NT2/D1 (cell line): Measurements from ENCODE around the gene PPAN.

Source experiments
- SUZ12 ChIP-seq: IDR thresholded peaks from 2 replicates; pipeline ENCODE4 v1.6.1; 2011; ENCODE audit not compliant: insufficient read length, insufficient read depth; ENCODE audit errors: extremely low read depth
- YY1 ChIP-seq: IDR thresholded peaks from 2 replicates; pipeline ENCODE4 v1.6.1; 2011; ENCODE audit not compliant: insufficient read length, insufficient read depth

DNA sequence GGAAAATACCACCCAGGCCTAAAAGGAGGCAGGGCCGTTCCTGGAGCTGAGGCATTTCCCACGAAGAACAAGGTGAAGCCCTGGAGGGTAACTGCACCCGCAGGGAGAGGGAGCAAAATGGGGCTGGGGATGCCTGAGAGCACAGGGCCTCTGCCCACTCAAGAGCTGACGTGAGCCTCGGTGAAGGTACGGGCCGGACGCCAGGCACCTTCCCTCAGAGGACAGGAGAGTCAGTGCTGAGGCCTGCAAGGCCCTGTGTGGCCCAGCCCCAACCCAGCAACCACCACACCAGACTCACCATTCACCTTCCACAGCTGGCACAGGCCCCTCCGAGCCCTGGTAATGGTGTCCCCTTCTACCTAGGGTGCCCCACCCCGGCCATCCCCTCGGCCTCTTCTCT is 52.3 kb downstream of the PPAN start:
- TF ChIP-seq YY1 (no peak), SUZ12 (no peak)
